ENCODE results near the gene PDE4DIP.
"Not testable (repeated sequence)": the region's sequence is repeated elsewhere in the genome, so short reads cannot be mapped to it uniquely, and the experiment has no call there.

DNA sequence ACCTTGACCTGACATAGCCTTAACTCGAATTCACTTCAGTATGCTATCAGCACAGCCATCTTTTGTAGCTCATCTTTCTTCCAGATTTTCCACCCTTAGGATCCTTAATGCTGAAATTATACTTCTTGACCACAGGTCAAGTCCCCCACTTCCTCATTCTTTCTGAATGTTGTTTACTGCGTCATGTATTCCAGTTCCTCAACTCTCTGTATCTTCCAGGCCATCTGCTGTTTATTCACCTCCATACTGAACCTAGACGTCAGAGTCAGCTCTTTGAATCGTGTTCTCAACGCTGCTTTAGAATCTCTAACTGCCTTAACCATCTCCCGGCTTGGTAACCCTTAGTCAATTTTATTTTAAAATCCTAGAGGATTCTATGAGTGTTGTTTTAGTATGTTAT lies 9.8 kb downstream of the PDE4DIP start:
- TF ChIP-seq, protein P1, sequence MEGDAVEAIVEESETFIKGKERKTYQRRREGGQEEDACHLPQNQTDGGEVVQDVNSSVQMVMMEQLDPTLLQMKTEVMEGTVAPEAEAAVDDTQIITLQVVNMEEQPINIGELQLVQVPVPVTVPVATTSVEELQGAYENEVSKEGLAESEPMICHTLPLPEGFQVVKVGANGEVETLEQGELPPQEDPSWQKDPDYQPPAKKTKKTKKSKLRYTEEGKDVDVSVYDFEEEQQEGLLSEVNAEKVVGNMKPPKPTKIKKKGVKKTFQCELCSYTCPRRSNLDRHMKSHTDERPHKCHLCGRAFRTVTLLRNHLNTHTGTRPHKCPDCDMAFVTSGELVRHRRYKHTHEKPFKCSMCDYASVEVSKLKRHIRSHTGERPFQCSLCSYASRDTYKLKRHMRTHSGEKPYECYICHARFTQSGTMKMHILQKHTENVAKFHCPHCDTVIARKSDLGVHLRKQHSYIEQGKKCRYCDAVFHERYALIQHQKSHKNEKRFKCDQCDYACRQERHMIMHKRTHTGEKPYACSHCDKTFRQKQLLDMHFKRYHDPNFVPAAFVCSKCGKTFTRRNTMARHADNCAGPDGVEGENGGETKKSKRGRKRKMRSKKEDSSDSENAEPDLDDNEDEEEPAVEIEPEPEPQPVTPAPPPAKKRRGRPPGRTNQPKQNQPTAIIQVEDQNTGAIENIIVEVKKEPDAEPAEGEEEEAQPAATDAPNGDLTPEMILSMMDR (IDR thresholded peaks at IDR 0.05): not testable (repeated sequence)
- TF ChIP-seq, protein P2, sequence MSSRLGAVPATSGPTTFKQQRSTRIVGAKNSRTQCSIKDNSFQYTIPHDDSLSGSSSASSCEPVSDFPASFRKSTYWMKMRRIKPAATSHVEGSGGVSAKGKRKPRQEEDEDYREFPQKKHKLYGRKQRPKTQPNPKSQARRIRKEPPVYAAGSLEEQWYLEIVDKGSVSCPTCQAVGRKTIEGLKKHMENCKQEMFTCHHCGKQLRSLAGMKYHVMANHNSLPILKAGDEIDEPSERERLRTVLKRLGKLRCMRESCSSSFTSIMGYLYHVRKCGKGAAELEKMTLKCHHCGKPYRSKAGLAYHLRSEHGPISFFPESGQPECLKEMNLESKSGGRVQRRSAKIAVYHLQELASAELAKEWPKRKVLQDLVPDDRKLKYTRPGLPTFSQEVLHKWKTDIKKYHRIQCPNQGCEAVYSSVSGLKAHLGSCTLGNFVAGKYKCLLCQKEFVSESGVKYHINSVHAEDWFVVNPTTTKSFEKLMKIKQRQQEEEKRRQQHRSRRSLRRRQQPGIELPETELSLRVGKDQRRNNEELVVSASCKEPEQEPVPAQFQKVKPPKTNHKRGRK (CRISPR knock-in tag; IDR thresholded peaks at IDR 0.05; ENCODE audit: borderline replicate concordance): not testable (repeated sequence)
- TF ChIP-seq, protein P3, sequence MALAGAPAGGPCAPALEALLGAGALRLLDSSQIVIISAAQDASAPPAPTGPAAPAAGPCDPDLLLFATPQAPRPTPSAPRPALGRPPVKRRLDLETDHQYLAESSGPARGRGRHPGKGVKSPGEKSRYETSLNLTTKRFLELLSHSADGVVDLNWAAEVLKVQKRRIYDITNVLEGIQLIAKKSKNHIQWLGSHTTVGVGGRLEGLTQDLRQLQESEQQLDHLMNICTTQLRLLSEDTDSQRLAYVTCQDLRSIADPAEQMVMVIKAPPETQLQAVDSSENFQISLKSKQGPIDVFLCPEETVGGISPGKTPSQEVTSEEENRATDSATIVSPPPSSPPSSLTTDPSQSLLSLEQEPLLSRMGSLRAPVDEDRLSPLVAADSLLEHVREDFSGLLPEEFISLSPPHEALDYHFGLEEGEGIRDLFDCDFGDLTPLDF (CRISPR knock-in tag; IDR thresholded peaks at IDR 0.05): not testable (repeated sequence)
- TF ChIP-seq, protein P4, sequence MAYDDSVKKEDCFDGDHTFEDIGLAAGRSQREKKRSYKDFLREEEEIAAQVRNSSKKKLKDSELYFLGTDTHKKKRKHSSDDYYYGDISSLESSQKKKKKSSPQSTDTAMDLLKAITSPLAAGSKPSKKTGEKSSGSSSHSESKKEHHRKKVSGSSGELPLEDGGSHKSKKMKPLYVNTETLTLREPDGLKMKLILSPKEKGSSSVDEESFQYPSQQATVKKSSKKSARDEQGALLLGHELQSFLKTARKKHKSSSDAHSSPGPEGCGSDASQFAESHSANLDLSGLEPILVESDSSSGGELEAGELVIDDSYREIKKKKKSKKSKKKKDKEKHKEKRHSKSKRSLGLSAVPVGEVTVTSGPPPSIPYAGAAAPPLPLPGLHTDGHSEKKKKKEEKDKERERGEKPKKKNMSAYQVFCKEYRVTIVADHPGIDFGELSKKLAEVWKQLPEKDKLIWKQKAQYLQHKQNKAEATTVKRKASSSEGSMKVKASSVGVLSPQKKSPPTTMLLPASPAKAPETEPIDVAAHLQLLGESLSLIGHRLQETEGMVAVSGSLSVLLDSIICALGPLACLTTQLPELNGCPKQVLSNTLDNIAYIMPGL (CRISPR knock-in tag; IDR thresholded peaks at IDR 0.05): not testable (repeated sequence)
- not testable (repeated sequence) for TF ChIP-seq CBFB (CRISPR knock-in tag; IDR thresholded peaks at IDR 0.05; ENCODE audit: low read depth)

Data from WTC11 (cell line).